ENCODE measurements around the gene JMJD1C. TPM values are rescaled to one million over a fixed set of nuclear protein-coding genes. Genes with fewer than 3 reads are reported as not detected.

The JMJD1C gene
- 18.5 to 25.0 TPM (median 18.7 TPM) in 5 replicates for total RNA-seq (2022; extraction: Qiagen RNA extraction)

GRCh38 chr10:63465293-63466143 is at the start of gene JMJD1C:
Gene JMJD1C, minus strand, starts transcription at chr10:63465977. Its CDS starts 315 bp downstream, at chr10:63465662.

GRCh38 chr10:63133056-63133820 is 332.5 kb downstream of the JMJD1C start, which contains the start of gene NRBF2:
Gene NRBF2, plus strand, starts transcription at chr10:63133328. Its CDS starts 143 bp downstream, at chr10:63133471.

Other genes with a start within 250 kb of the JMJD1C start
- 14.5 to 26.2 TPM (median 24.9 TPM) in 5 replicates for gene REEP3, start 55.4 kb upstream of the JMJD1C start, total RNA-seq (2022; extraction: Qiagen RNA extraction)